ENCODE measurements around the gene BEND6.

BEND6 gene

GRCh38 chr6:56944661-56945060 lies 10.2 kb upstream of the BEND6 start:
- DNase-seq: no peak

GRCh38 chr6:56946368-56946767 lies 8.5 kb upstream of the BEND6 start:
- no peak for DNase-seq

- no peak for DNase-seq
Observed at GRCh38 chr6:56947924-56948323, 7.0 kb upstream of the BEND6 start.

- no peak for DNase-seq
Observed at GRCh38 chr6:56949265-56949664, 5.6 kb upstream of the BEND6 start.

GRCh38 chr6:56949925-56950495 lies 4.9 kb upstream of the BEND6 start:
- no peak for DNase-seq

- DNase-seq: no peak
Observed at GRCh38 chr6:56951049-56951831, 3.7 kb upstream of the BEND6 start.

- DNase-seq: no peak
Observed at GRCh38 chr6:56953597-56954402, 1.1 kb upstream of the BEND6 start.

GRCh38 chr6:56955171-56956155 lies 556 bp downstream of the BEND6 start:
- peak; percentile 79 for DNase-seq

- no peak for DNase-seq
Observed at GRCh38 chr6:56956491-56956890, 1.6 kb downstream of the BEND6 start.

GRCh38 chr6:56957856-56958255 lies 2.9 kb downstream of the BEND6 start:
- DNase-seq: no peak

GRCh38 chr6:56958481-56958880 lies 3.6 kb downstream of the BEND6 start:
- DNase-seq: no peak

GRCh38 chr6:56959094-56959493 lies 4.2 kb downstream of the BEND6 start:
- DNase-seq: no peak

- no peak for DNase-seq
Observed at GRCh38 chr6:56959938-56960337, 5.0 kb downstream of the BEND6 start.

- no peak for DNase-seq
Observed at GRCh38 chr6:56961151-56961550, 6.2 kb downstream of the BEND6 start.

- no peak for DNase-seq
Observed at GRCh38 chr6:56962441-56962840, 7.5 kb downstream of the BEND6 start.

- no peak for DNase-seq
Observed at GRCh38 chr6:56963043-56963442, 8.1 kb downstream of the BEND6 start.

GRCh38 chr6:56963793-56964192 lies 8.9 kb downstream of the BEND6 start:
- no peak for DNase-seq

- no peak for DNase-seq
Observed at GRCh38 chr6:56965126-56965525, 10.2 kb downstream of the BEND6 start.

GRCh38 chr6:56970849-56971248 lies 15.9 kb downstream of the BEND6 start:
- no peak for DNase-seq

GRCh38 chr6:56977192-56977591 lies 22.3 kb downstream of the BEND6 start:
- no peak for DNase-seq

GRCh38 chr6:56978530-56978929 lies 23.6 kb downstream of the BEND6 start:
- DNase-seq: no peak

- no peak for DNase-seq
Observed at GRCh38 chr6:56984361-56984760, 29.5 kb downstream of the BEND6 start.

GRCh38 chr6:56984884-56985283 lies 30.0 kb downstream of the BEND6 start:
- no peak for DNase-seq

All from left hindlimb (tissue), 1 donor.